CD8-positive, alpha-beta memory T cell (primary cell): ENCODE measurements around the gene ADORA3. TPM values are rescaled to one million over a fixed set of nuclear protein-coding genes. Genes with fewer than 3 reads are reported as not detected.

Experiments used
- CTCF ChIA-PET: fragments of 350-600 bp; sonication (Branson Sonifier 250); formaldehyde crosslinking; loops from one replicate; lab custom pipeline; 2021; ENCODE audit warnings: antibody characterized with exemption; lab: Charles Lee
- POLR2A ChIA-PET: fragments of 350-600 bp; sonication (Branson Sonifier 250); formaldehyde crosslinking; loops from one replicate; lab custom pipeline; 2021; ENCODE audit warnings: antibody characterized with exemption; lab: Charles Lee
- DNase-seq, 5 donors: peaks; one replicate each; pipeline versions ENCODE4 v3.0.0 to v3.0.0-alpha.2; 2020 to 2022; ENCODE audit warnings: mixed read lengths in 1 of 5
- H3K27ac ChIP-seq: one replicate; pipeline ENCODE4 v1.7.0; 2013; ENCODE audit warnings: low read depth, mild to moderate bottlenecking, low read length, moderate library complexity
- H3K27me3 ChIP-seq: 2 replicates; pipeline ENCODE4 v1.7.0; 2013; ENCODE audit warnings: low read length, mild to moderate bottlenecking; ENCODE audit not compliant: insufficient read depth, poor library complexity, severe bottlenecking
- H3K36me3 ChIP-seq: 2 replicates; pipeline ENCODE4 v1.7.0; 2013; ENCODE audit warnings: mild to moderate bottlenecking, low read length, moderate library complexity; ENCODE audit not compliant: insufficient read depth
- H3K4me1 ChIP-seq: 2 replicates; pipeline ENCODE4 v1.7.0; 2013; ENCODE audit warnings: mild to moderate bottlenecking, low read length, moderate library complexity; ENCODE audit not compliant: insufficient read depth
- H3K4me3 ChIP-seq: 2 replicates; pipeline ENCODE4 v1.7.0; 2013; ENCODE audit warnings: mild to moderate bottlenecking, low read length
- H3K9me3 ChIP-seq: 2 replicates; pipeline ENCODE4 v1.7.0; 2013; ENCODE audit warnings: mild to moderate bottlenecking, low read length
- H3K27ac Mint-ChIP-seq, 8 donors: one replicate each; pipeline ENCODE4 v1.8.0; 2020 to 2021; ENCODE audit warnings: mixed read lengths in 8 of 8, mild to moderate bottlenecking in 6 of 8, inconsistent platforms in 3 of 8, moderate library complexity in 3 of 8
- H3K27me3 Mint-ChIP-seq, 2 donors: one replicate each; pipeline ENCODE4 v1.8.0; 2020 to 2021; ENCODE audit warnings: mixed read lengths in 2 of 2, mild to moderate bottlenecking in 1 of 2, moderate library complexity in 1 of 2
- H3K36me3 Mint-ChIP-seq, 3 donors: one replicate each; pipeline ENCODE4 v1.8.0; 2020 to 2021; ENCODE audit warnings: mixed read lengths in 3 of 3, inconsistent platforms in 1 of 3, mild to moderate bottlenecking in 1 of 3
- H3K4me1 Mint-ChIP-seq, 3 donors: one replicate each; pipeline ENCODE4 v1.8.0; 2020 to 2021; ENCODE audit warnings: mixed read lengths in 3 of 3, inconsistent platforms in 1 of 3, mild to moderate bottlenecking in 1 of 3
- H3K4me3 Mint-ChIP-seq, 7 donors: one replicate each; pipeline ENCODE4 v1.8.0; 2020 to 2021; ENCODE audit warnings: mixed read lengths in 7 of 7, mild to moderate bottlenecking in 6 of 7, moderate library complexity in 4 of 7, inconsistent platforms in 2 of 7
- H3K9me3 Mint-ChIP-seq, 5 donors: one replicate each; pipeline ENCODE4 v1.8.0; 2020 to 2022; ENCODE audit warnings: mixed read lengths in 5 of 5, mild to moderate bottlenecking in 3 of 5, moderate library complexity in 2 of 5, inconsistent platforms in 1 of 5
- polyA plus RNA-seq: library from polyadenylated mRNA; unstranded; fragments of 300-500 nt; fragmentation: Illumina TruSeq; gene quantifications from one replicate; pipeline ENCODE4 v1.2.3, GENCODE V29; 2021
- total RNA-seq, 2 experiments: library from RNA; stranded (reverse); gene quantifications; one replicate each; pipeline ENCODE4 v1.2.3, GENCODE V29; 2021

Gene ADORA3
- total and polyA plus RNA-seq, 3 experiments from 2014 or later, result 0.39 to 0.51 TPM; not detected in 1

- H3K27me3 Mint-ChIP-seq, result peaks cover 0 to 8% of the 10 kb centered on the region in 2 donors
- Histone ChIP-seq H3K36me3 (no peaks in the 10 kb centered on the region), H3K4me1 (no peaks in the 10 kb centered on the region), H3K27ac (no peak overlapping the region), H3K4me3 (no peak overlapping the region), H3K9me3 (no peaks in the 10 kb centered on the region), H3K27me3 (no peaks in the 10 kb centered on the region)
- no peaks in the 10 kb centered on the region for H3K36me3 Mint-ChIP-seq
- H3K4me1 Mint-ChIP-seq, result no peaks in the 10 kb centered on the region
- ChIA-PET POLR2A (no interaction called here), CTCF (no interaction called here)
- H3K9me3 Mint-ChIP-seq, result peaks cover 0 to 3% (median 0%) of the 10 kb centered on the region in 5 donors
- no peak overlapping the region for H3K4me3 Mint-ChIP-seq
- no peak overlapping the region for H3K27ac Mint-ChIP-seq
- DNase-seq, result no peak
Measured at GRCh38 chr1:111538343-111539025, 35.1 kb upstream of the ADORA3 start.

- no peaks in the 10 kb centered on the region for H3K36me3 Mint-ChIP-seq
- Histone ChIP-seq H3K27me3 (no peaks in the 10 kb centered on the region), H3K36me3 (no peaks in the 10 kb centered on the region), H3K4me3 (no peak overlapping the region), H3K4me1 (no peaks in the 10 kb centered on the region), H3K9me3 (no peaks in the 10 kb centered on the region), H3K27ac (no peak overlapping the region)
- H3K4me3 Mint-ChIP-seq, result no peak overlapping the region
- no peak for DNase-seq
- H3K4me1 Mint-ChIP-seq, result no peaks in the 10 kb centered on the region
- H3K9me3 Mint-ChIP-seq, result peaks cover 0 to 3% (median 0%) of the 10 kb centered on the region in 5 donors
- peaks cover 0 to 7% of the 10 kb centered on the region in 2 donors for H3K27me3 Mint-ChIP-seq
- H3K27ac Mint-ChIP-seq, result no peak overlapping the region
- ChIA-PET CTCF (no interaction called here), POLR2A (no interaction called here)
Measured at GRCh38 chr1:111535256-111536191, 32.1 kb upstream of the ADORA3 start.

- Mint-ChIP-seq H3K9me3 (peaks cover 0 to 2% (median 0%) of the 10 kb centered on the region in 5 donors), H3K27me3 (no peaks in the 10 kb centered on the region), H3K36me3 (peaks cover 0 to 2% (median 0%) of the 10 kb centered on the region in 3 donors), H3K27ac (peak overlapping the region in 1 of 8 donors; percentile 6), H3K4me3 (no peak overlapping the region), H3K4me1 (peaks cover 22 to 36% (median 27%) of the 10 kb centered on the region in 3 donors)
- H3K4me3 ChIP-seq, result no peak overlapping the region
- CTCF ChIA-PET, result interaction anchor here (3.9 kb wide), 1 partner anchor 12 kb away, joined by 51 read pairs; no protein-coding TSS in a partner anchor
- peaks cover 29% of the 10 kb centered on the region for H3K4me1 ChIP-seq
- POLR2A ChIA-PET, result no interaction called here
- no peaks in the 10 kb centered on the region for H3K36me3 ChIP-seq
- H3K27ac ChIP-seq, result no peak overlapping the region
- H3K9me3 ChIP-seq, result no peaks in the 10 kb centered on the region
- no peaks in the 10 kb centered on the region for H3K27me3 ChIP-seq
- DNase-seq, result no peak
Measured at GRCh38 chr1:111520053-111520452, 16.6 kb upstream of the ADORA3 start.

GRCh38 chr1:111517469-111518225, 14.2 kb upstream of the ADORA3 start:
- Histone ChIP-seq H3K4me1 (peaks cover 38% of the 10 kb centered on the region), H3K27ac (no peak overlapping the region), H3K9me3 (no peaks in the 10 kb centered on the region), H3K27me3 (no peaks in the 10 kb centered on the region), H3K4me3 (no peak overlapping the region), H3K36me3 (no peaks in the 10 kb centered on the region)
- ChIA-PET CTCF (interaction anchor here (1.4 to 3.9 kb wide), 3 partner anchors 10 to 106 kb away, joined by 3 to 51 read pairs (median 3); no protein-coding TSS in a partner anchor), POLR2A (interaction anchor here (1.4 to 1.9 kb wide), 2 partner anchors 10 to 102 kb away, joined by 3 to 9 read pairs; partner anchors contain the start of gene RAP1A)
- Mint-ChIP-seq H3K4me3 (peak overlapping the region in 6 of 7 donors; percentile 4 to 53 (median 36)), H3K27ac (peak overlapping the region in 7 of 8 donors; percentile 1 to 68 (median 54)), H3K9me3 (no peaks in the 10 kb centered on the region), H3K27me3 (no peaks in the 10 kb centered on the region), H3K36me3 (no peaks in the 10 kb centered on the region), H3K4me1 (peaks cover 26 to 47% (median 27%) of the 10 kb centered on the region in 3 donors)
- peak in 2 of 5 donors; percentile 49 to 52 for DNase-seq

- H3K4me1 Mint-ChIP-seq, result peaks cover 26 to 47% (median 27%) of the 10 kb centered on the region in 3 donors
- Histone ChIP-seq H3K27me3 (no peaks in the 10 kb centered on the region), H3K4me3 (peak overlapping the region; percentile 56), H3K4me1 (peaks cover 54% of the 10 kb centered on the region), H3K36me3 (no peaks in the 10 kb centered on the region), H3K9me3 (no peaks in the 10 kb centered on the region), H3K27ac (no peak overlapping the region)
- H3K4me3 Mint-ChIP-seq, result peak overlapping the region; percentile 14 to 80 (median 75)
- ChIA-PET CTCF (interaction anchor here (1.0 to 3.9 kb wide), 4 partner anchors 8 to 239 kb away, joined by 3 to 51 read pairs (median 4); no protein-coding TSS in a partner anchor), POLR2A (interaction anchor here (0.6 to 1.9 kb wide), 4 partner anchors 8 to 103 kb away, joined by 3 to 9 read pairs (median 3); partner anchors contain the start of gene RAP1A)
- DNase-seq, result peak in 3 of 5 donors; percentile 39 to 70 (median 55)
- no peaks in the 10 kb centered on the region for H3K27me3 Mint-ChIP-seq
- H3K27ac Mint-ChIP-seq, result peak overlapping the region in 7 of 8 donors; percentile 47 to 87 (median 68)
- H3K9me3 Mint-ChIP-seq, result no peaks in the 10 kb centered on the region
- no peaks in the 10 kb centered on the region for H3K36me3 Mint-ChIP-seq
Measured at GRCh38 chr1:111516005-111516535, 12.6 kb upstream of the ADORA3 start.

GRCh38 chr1:111515291-111516004, 12.0 kb upstream of the ADORA3 start:
- H3K36me3 ChIP-seq, result no peaks in the 10 kb centered on the region
- peak overlapping the region; percentile 56 for H3K4me3 ChIP-seq
- ChIA-PET POLR2A (no interaction called here), CTCF (interaction anchor here (1.6 kb wide), 2 partner anchors 89 to 240 kb away, joined by 3 to 4 read pairs; no protein-coding TSS in a partner anchor)
- no peak overlapping the region for H3K27ac ChIP-seq
- no peaks in the 10 kb centered on the region for H3K27me3 ChIP-seq
- peaks cover 60% of the 10 kb centered on the region for H3K4me1 ChIP-seq
- DNase-seq, result no peak
- Mint-ChIP-seq H3K4me3 (peak overlapping the region in 6 of 7 donors; percentile 14 to 80 (median 76)), H3K27me3 (no peaks in the 10 kb centered on the region), H3K4me1 (peaks cover 26 to 47% (median 27%) of the 10 kb centered on the region in 3 donors), H3K27ac (peak overlapping the region in 2 of 8 donors; percentile 15 to 61), H3K9me3 (no peaks in the 10 kb centered on the region), H3K36me3 (no peaks in the 10 kb centered on the region)
- no peaks in the 10 kb centered on the region for H3K9me3 ChIP-seq
